Osteocyte (in vitro differentiated cells): ENCODE results near the gene NME9. TPM values are rescaled to one million over a fixed set of nuclear protein-coding genes. Genes with fewer than 3 reads are reported as not detected.

Experiments
- DNase-seq: peaks from one replicate; pipeline ENCODE4 v3.0.0; 2021; ENCODE audit warnings: mixed read lengths; ENCODE audit not compliant: unreplicated experiment; ENCODE audit errors: extremely low spot score
- H3K27ac Mint-ChIP-seq: one replicate; pipeline ENCODE4 v1.8.0; 2021; ENCODE audit warnings: mild to moderate bottlenecking, mixed read lengths; ENCODE audit not compliant: unreplicated experiment
- H3K27me3 Mint-ChIP-seq: one replicate; pipeline ENCODE4 v1.8.0; 2021; ENCODE audit warnings: mixed read lengths; ENCODE audit not compliant: unreplicated experiment
- H3K36me3 Mint-ChIP-seq: one replicate; pipeline ENCODE4 v1.8.0; 2021; ENCODE audit warnings: mixed read lengths; ENCODE audit not compliant: unreplicated experiment
- H3K4me1 Mint-ChIP-seq: one replicate; pipeline ENCODE4 v1.8.0; 2021; ENCODE audit warnings: mixed read lengths; ENCODE audit not compliant: unreplicated experiment
- H3K4me3 Mint-ChIP-seq: one replicate; pipeline ENCODE4 v1.8.0; 2021; ENCODE audit warnings: mild to moderate bottlenecking, moderate library complexity, mixed read lengths; ENCODE audit not compliant: unreplicated experiment
- H3K9me3 Mint-ChIP-seq: one replicate; pipeline ENCODE4 v1.8.0; 2021; ENCODE audit warnings: mixed read lengths; ENCODE audit not compliant: unreplicated experiment
- CTCF ChIP-seq: fragments of 200-600 bp; sonication (generic); IDR thresholded peaks from 2 replicates; pipeline ENCODE4 v1.5.0; 2021; ENCODE audit warnings: antibody characterized with exemption, mild to moderate bottlenecking, moderate library complexity
- total RNA-seq: library from RNA; stranded (reverse); gene quantifications from 2 replicates; pipeline ENCODE4 v1.2.1, GENCODE V29; 2021

NME9 gene
- total RNA-seq, 1 donor from 2014 or later: not detected

- Mint-ChIP-seq H3K4me3 (no peak overlapping the region), H3K27ac (no peak overlapping the region), H3K4me1 (peaks cover 11% of the 10 kb centered on the region), H3K27me3 (peaks cover 12% of the 10 kb centered on the region), H3K36me3 (no peaks in the 10 kb centered on the region), H3K9me3 (no peaks in the 10 kb centered on the region)
- DNase-seq: no peak
- TF ChIP-seq CTCF: no peak
Observed at GRCh38 chr3:138326866-138327595, 2.6 kb downstream of the NME9 start.

- no peak for DNase-seq
- H3K27ac Mint-ChIP-seq: no peak overlapping the region
- peaks cover 11% of the 10 kb centered on the region for H3K4me1 Mint-ChIP-seq
- H3K4me3 Mint-ChIP-seq: no peak overlapping the region
- no peaks in the 10 kb centered on the region for H3K9me3 Mint-ChIP-seq
- TF ChIP-seq CTCF: no peak
- H3K27me3 Mint-ChIP-seq: peaks cover 19% of the 10 kb centered on the region
- no peaks in the 10 kb centered on the region for H3K36me3 Mint-ChIP-seq
Observed at GRCh38 chr3:138325990-138326389, 3.7 kb downstream of the NME9 start.

- no peaks in the 10 kb centered on the region for H3K9me3 Mint-ChIP-seq
Observed at GRCh38 chr3:138323971-138324370, 5.7 kb downstream of the NME9 start.

GRCh38 chr3:138317687-138318086, 12.0 kb downstream of the NME9 start:
- no peak overlapping the region for H3K27ac Mint-ChIP-seq
- no peak for TF ChIP-seq CTCF

More at GRCh38 chr3:138323971-138324370, 5.7 kb downstream of the NME9 start:
- no peak for DNase-seq
- H3K4me3 Mint-ChIP-seq: no peak overlapping the region
- TF ChIP-seq CTCF: no peak
- H3K27ac Mint-ChIP-seq: no peak overlapping the region
- peaks cover 5% of the 10 kb centered on the region for H3K4me1 Mint-ChIP-seq
- H3K27me3 Mint-ChIP-seq: peaks cover 27% of the 10 kb centered on the region
- no peaks in the 10 kb centered on the region for H3K36me3 Mint-ChIP-seq

GRCh38 chr3:138314751-138315150, 14.9 kb downstream of the NME9 start:
- no peak overlapping the region for H3K4me3 Mint-ChIP-seq
- TF ChIP-seq CTCF: no peak
- H3K27me3 Mint-ChIP-seq: peaks cover 53% of the 10 kb centered on the region
- H3K4me1 Mint-ChIP-seq: no peaks in the 10 kb centered on the region
- H3K27ac Mint-ChIP-seq: no peak overlapping the region
- DNase-seq: no peak
- H3K36me3 Mint-ChIP-seq: no peaks in the 10 kb centered on the region
- peaks cover 27% of the 10 kb centered on the region for H3K9me3 Mint-ChIP-seq

More at GRCh38 chr3:138317687-138318086, 12.0 kb downstream of the NME9 start:
- H3K4me3 Mint-ChIP-seq: no peak overlapping the region
- no peak for DNase-seq
- peaks cover under 1% of the 10 kb centered on the region for H3K9me3 Mint-ChIP-seq
- no peaks in the 10 kb centered on the region for H3K36me3 Mint-ChIP-seq
- no peaks in the 10 kb centered on the region for H3K4me1 Mint-ChIP-seq
- peaks cover 41% of the 10 kb centered on the region for H3K27me3 Mint-ChIP-seq
